K562 (cell line): ENCODE results near the gene TRIM34. TPM values are rescaled to one million over a fixed set of nuclear protein-coding genes. Genes with fewer than 3 reads are reported as not detected.

Experiments used
- BDP1 ChIP-seq: IDR thresholded peaks from 3 replicates; pipeline ENCODE4 v1.6.1; 2011; ENCODE audit not compliant: insufficient read length, insufficient read depth
- CBX3 ChIP-seq, 2 experiments: IDR thresholded peaks; 1 replicate in 1 of 2; 2 replicates in 1 of 2; pipeline ENCODE4 v1.6.1; 2012; ENCODE audit warnings: inconsistent platforms in 2 of 2, low read length in 2 of 2, borderline replicate concordance in 1 of 2, control low read depth in 1 of 2
- CREBBP ChIP-seq: IDR thresholded peaks from one replicate; pipeline ENCODE4 v1.6.1; 2012; ENCODE audit warnings: low read depth, mild to moderate bottlenecking, control low read depth, inconsistent platforms, low read length
- DNMT1 ChIP-seq: fragments of 450-650 bp; IDR thresholded peaks from 2 replicates; pipeline ENCODE4 v1.6.1; 2016; ENCODE audit warnings: antibody characterized with exemption, mild to moderate bottlenecking
- E2F1 ChIP-seq: sonication (generic); formaldehyde crosslinking; IDR thresholded peaks from 2 replicates; pipeline ENCODE4 v1.8.1; 2023; ENCODE audit warnings: mild to moderate bottlenecking, missing genetic modification reagents, moderate library complexity
- E2F3 ChIP-seq: fragments of 250-450 bp; sonication (Bioruptor Pico); IDR thresholded peaks from 2 replicates; pipeline ENCODE4 v1.4.0; 2020; ENCODE audit warnings: mild to moderate bottlenecking
- E2F5 ChIP-seq: sonication (generic); formaldehyde crosslinking; IDR thresholded peaks from 2 replicates; pipeline ENCODE4 v1.8.0; 2022; ENCODE audit warnings: mild to moderate bottlenecking, missing genetic modification reagents
- EP300 ChIP-seq: IDR thresholded peaks from 2 replicates; pipeline ENCODE4 v1.6.1; 2012; ENCODE audit warnings: low read length, improper control_type of control experiment
- FUS ChIP-seq: fragments of 200-400 bp; formaldehyde crosslinking; optimal IDR thresholded peaks from 2 replicates; pipeline ENCODE3; 2017; ENCODE audit warnings: low read depth, low read length
- HMG20A ChIP-seq: fragments of 450-650 bp; formaldehyde crosslinking; conservative IDR thresholded peaks from 2 replicates; pipeline ENCODE4 v1.4.0; 2020; ENCODE audit warnings: mild to moderate bottlenecking, mixed read lengths
- KLF1 ChIP-seq: fragments of 450-650 bp; IDR thresholded peaks from 2 replicates; pipeline ENCODE4 v1.6.1; 2016; ENCODE audit warnings: missing genetic modification characterization, missing compliant biosample characterization
- LCOR ChIP-seq: sonication (generic); formaldehyde crosslinking; IDR thresholded peaks from 2 replicates; pipeline ENCODE4 v1.8.0; 2022; ENCODE audit warnings: mild to moderate bottlenecking, missing genetic modification reagents
- MTF1 ChIP-seq: fragments of 250-450 bp; sonication (Bioruptor Pico); IDR thresholded peaks from 2 replicates; pipeline ENCODE4 v1.9.0; 2021; ENCODE audit warnings: moderate library complexity, mild to moderate bottlenecking, inconsistent platforms, borderline replicate concordance
- PHTF2 ChIP-seq: fragments of 250-450 bp; sonication (Bioruptor Pico); IDR thresholded peaks from 2 replicates; pipeline ENCODE4 v1.5.0; 2021; ENCODE audit warnings: mild to moderate bottlenecking
- PRPF4 ChIP-seq: fragments of 200-400 bp; formaldehyde crosslinking; IDR thresholded peaks from one replicate; pipeline ENCODE4 v1.6.1; 2017; ENCODE audit warnings: low read length, low read depth, mild to moderate bottlenecking; ENCODE audit not compliant: insufficient read depth, poor library complexity, severe bottlenecking
- RBM17 ChIP-seq: fragments of 200-400 bp; formaldehyde crosslinking; IDR thresholded peaks from 2 replicates; pipeline ENCODE4 v1.6.1; 2017; ENCODE audit warnings: low read depth, mild to moderate bottlenecking, low read length, borderline replicate concordance
- SIN3A ChIP-seq, 2 experiments: fragments of 150-350 bp in 1 of 2; IDR thresholded peaks; 2 replicates each; pipeline ENCODE4 v1.6.1; 2011 to 2016; ENCODE audit warnings: borderline replicate concordance in 2 of 2, low read depth in 2 of 2, low read length in 2 of 2, mild to moderate bottlenecking in 2 of 2, moderate library complexity in 2 of 2; ENCODE audit not compliant: control insufficient read depth in 1 of 2
- SIX5 ChIP-seq, 2 experiments: IDR thresholded peaks; 2 replicates each; pipeline ENCODE4 v1.6.1; 2011; ENCODE audit warnings: low read length in 2 of 2, borderline replicate concordance in 1 of 2, low read depth in 1 of 2, mild to moderate bottlenecking in 1 of 2, moderate library complexity in 1 of 2; ENCODE audit not compliant: insufficient read depth in 1 of 2
- ZNF398 ChIP-seq: fragments of 250-450 bp; sonication (Bioruptor Pico); IDR thresholded peaks from 2 replicates; pipeline ENCODE4 v1.8.0; 2021; ENCODE audit warnings: moderate library complexity, mild to moderate bottlenecking, inconsistent platforms
- ZNF445 ChIP-seq: fragments of 250-450 bp; sonication (Bioruptor Pico); IDR thresholded peaks from 2 replicates; pipeline ENCODE4 v1.4.0; 2020; ENCODE audit warnings: low read depth, mild to moderate bottlenecking, moderate library complexity
- ZNF57 ChIP-seq: fragments of 450-650 bp; formaldehyde crosslinking; IDR thresholded peaks from 2 replicates; pipeline ENCODE4 v1.4.0; 2020; ENCODE audit warnings: mild to moderate bottlenecking, moderate library complexity
- ZNF583 ChIP-seq: fragments of 250-450 bp; sonication (Bioruptor Pico); IDR thresholded peaks from 2 replicates; pipeline ENCODE4 v1.4.0; 2020
- polyA plus RNA-seq, 8 experiments: library from polyadenylated mRNA; depleted of rRNA in 4 of 8; stranded (reverse) in 5 of 8; unstranded in 3 of 8; fragments of >200 nt; fragmentation: Nextera tagmentation in 2 of 8; fragmentation: Illumina TruSeq in 1 of 8; extraction: Ambion mirVana in 2 of 8; extraction: Trizol in 1 of 8; gene quantifications; 2 replicates each; pipeline versions ENCODE4 v1.2.1 to v1.2.3, GENCODE V29; 2011 to 2014; ENCODE audit warnings: inconsistent platforms in 1 of 8, missing spikeins in 1 of 8
- total RNA-seq, 7 experiments: library from RNA; depleted of rRNA in 6 of 7; stranded (reverse); fragments of >200 nt in 6 of 7; fragmentation: Illumina TruSeq in 2 of 7; extraction: Trizol in 2 of 7; gene quantifications; 2 replicates each; pipeline versions ENCODE4 v1.2.1 to v1.2.3, GENCODE V29; 2011 to 2021; ENCODE audit warnings: low replicate concordance in 1 of 7

TRIM34 gene
- total and polyA plus RNA-seq, 9 of the 15 experiments (the other 6 are each of a cell fraction or from before 2014, with no cell fraction given), result 0.31 to 2.9 (median 1.3) TPM

- no peak for TF ChIP-seq ZNF398 (CRISPR knock-in tag)
- TF ChIP-seq KLF1 (tag), result no peak
- no peak for TF ChIP-seq ZNF57 (CRISPR knock-in tag)
- no peak for TF ChIP-seq SIX5 (IDR thresholded peaks at IDR 0.05; ENCODE audit: borderline replicate concordance in 1 of 2, insufficient read depth in 1 of 2, low read depth in 1 of 2, low read length in 2 of 2)
- no peak for TF ChIP-seq E2F1 (CRISPR knock-in tag)
- no peak for TF ChIP-seq DNMT1
- no peak for TF ChIP-seq FUS
- TF ChIP-seq BDP1, result no peak
- 0 out of 2 replicates have a peak, but pooled peaks have one; percentile 56 for TF ChIP-seq LCOR (CRISPR knock-in tag)
- TF ChIP-seq ZNF583 (CRISPR knock-in tag), result peak; percentile 58; the same call in 1 of the 2 replicates
- TF ChIP-seq CBX3 (IDR thresholded peaks at IDR 0.05; ENCODE audit: borderline replicate concordance in 1 of 2, low read length in 2 of 2), result peak in 1 of 2 experiments; percentile 60; a peak in 2 of 3 replicates
- TF ChIP-seq ZNF445 (CRISPR knock-in tag), result no peak
- no peak for TF ChIP-seq PHTF2 (CRISPR knock-in tag)
- TF ChIP-seq E2F5 (CRISPR knock-in tag), result no peak
- no peak for TF ChIP-seq RBM17
- no peak for TF ChIP-seq MTF1 (CRISPR knock-in tag)
- peak; percentile 45; the same call in 1 of the 2 replicates for TF ChIP-seq EP300
- no peak; a peak in 1 of 4 replicates for TF ChIP-seq SIN3A (IDR thresholded peaks at IDR 0.05; ENCODE audit: borderline replicate concordance in 2 of 2, control insufficient read depth in 1 of 2, low read depth in 2 of 2, low read length in 2 of 2)
- TF ChIP-seq PRPF4, result no peak
- no peak for TF ChIP-seq CREBBP
- TF ChIP-seq E2F3 (CRISPR knock-in tag), result no peak
- no peak for TF ChIP-seq HMG20A (CRISPR knock-in tag)
These were observed 60.0 kb downstream of the TRIM34 start, which contains the start of gene TRIM5 (continued) for GRCh38 chr11:5684646-5685362.
